ENCODE data around the gene PSMG1. TPM values are rescaled to one million over a fixed set of nuclear protein-coding genes. Genes with fewer than 3 reads are reported as not detected.

PSMG1 gene
- polyA plus RNA-seq, 1 experiment = 60.0 TPM

DNA sequence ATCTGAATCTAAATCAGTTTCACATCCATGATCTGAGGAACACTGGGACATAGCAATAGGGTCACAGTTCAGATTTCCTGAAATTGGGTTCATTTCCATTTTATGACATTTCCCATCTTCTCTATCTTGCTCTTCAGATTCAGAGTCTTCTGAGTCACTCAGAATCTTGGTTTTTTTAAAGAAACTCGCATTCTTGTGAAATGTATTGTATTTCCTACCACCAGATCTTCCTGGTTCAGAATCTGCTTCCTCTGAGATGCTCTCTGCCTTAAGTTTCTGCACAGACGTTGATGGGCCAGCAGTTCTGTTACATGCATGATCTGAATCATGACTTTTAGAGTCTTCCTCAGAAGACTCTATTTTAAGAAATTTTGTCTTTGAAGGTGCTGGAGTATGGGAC lies 15.5 kb upstream of the PSMG1 start:
- Histone ChIP-seq H3K9me3 (ENCODE audit: control insufficient read depth, insufficient read depth, low read length) (no peaks in the 10 kb centered on the region), H3K4me3 (ENCODE audit: low read depth, low read length) (no peak overlapping the region), H3K27ac (ENCODE audit: low read depth, low read length) (no peak overlapping the region), H3K27me3 (ENCODE audit: control insufficient read depth, insufficient read depth, low read length) (no peaks in the 10 kb centered on the region)
- DNase-seq (ENCODE audit: low read depth, low spot score) = no peak
- CTCF ChIA-PET = interaction anchor here (1.0 kb wide), 2 partner anchors 196 to 243 kb away, joined by 3 read pairs; no protein-coding TSS in a partner anchor
- TF ChIP-seq, protein P1, sequence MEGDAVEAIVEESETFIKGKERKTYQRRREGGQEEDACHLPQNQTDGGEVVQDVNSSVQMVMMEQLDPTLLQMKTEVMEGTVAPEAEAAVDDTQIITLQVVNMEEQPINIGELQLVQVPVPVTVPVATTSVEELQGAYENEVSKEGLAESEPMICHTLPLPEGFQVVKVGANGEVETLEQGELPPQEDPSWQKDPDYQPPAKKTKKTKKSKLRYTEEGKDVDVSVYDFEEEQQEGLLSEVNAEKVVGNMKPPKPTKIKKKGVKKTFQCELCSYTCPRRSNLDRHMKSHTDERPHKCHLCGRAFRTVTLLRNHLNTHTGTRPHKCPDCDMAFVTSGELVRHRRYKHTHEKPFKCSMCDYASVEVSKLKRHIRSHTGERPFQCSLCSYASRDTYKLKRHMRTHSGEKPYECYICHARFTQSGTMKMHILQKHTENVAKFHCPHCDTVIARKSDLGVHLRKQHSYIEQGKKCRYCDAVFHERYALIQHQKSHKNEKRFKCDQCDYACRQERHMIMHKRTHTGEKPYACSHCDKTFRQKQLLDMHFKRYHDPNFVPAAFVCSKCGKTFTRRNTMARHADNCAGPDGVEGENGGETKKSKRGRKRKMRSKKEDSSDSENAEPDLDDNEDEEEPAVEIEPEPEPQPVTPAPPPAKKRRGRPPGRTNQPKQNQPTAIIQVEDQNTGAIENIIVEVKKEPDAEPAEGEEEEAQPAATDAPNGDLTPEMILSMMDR (IDR thresholded peaks at IDR 0.05; ENCODE audit: low read depth, low read length) = no peak
- POLR2A ChIA-PET = no interaction called here

DNA sequence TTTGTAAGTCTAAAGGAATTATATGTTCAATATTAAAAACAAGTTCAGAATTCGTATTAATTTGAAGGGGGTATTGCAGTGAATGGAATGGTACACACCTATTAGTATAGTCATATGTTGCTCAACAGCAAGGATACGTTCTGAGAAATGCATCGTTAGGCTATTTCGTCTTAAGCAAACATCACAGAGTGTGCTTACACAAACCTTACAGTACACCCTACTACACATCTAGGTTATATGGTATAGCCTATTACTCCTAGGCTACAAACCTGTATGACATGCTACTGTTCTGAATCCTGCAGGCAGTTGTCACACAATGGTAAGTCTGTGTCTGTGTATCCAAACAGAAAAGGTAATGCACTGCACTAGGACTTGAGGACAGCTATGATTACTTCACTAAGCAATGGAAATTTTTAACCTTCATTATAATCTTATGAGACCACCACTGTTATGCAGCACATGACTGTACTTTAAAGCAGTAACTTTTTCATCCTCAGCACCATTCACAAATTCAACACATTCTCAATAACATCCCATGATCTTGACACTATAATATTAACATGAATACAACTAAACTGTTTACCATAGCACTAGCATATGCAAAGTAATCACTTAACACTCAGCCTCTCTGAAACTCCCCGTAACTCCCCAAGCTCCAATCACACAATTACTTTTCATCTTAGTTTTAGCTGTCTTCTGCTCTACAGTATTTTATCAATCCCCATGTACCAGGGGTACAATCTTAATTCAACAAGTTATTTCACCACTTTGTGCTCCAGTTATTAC lies 14.4 kb upstream of the PSMG1 start:
- ChIA-PET CTCF (interaction anchor here (1.0 kb wide), 1 partner anchor 244 kb away, joined by 3 read pairs; no protein-coding TSS in a partner anchor), POLR2A (no interaction called here)

DNA sequence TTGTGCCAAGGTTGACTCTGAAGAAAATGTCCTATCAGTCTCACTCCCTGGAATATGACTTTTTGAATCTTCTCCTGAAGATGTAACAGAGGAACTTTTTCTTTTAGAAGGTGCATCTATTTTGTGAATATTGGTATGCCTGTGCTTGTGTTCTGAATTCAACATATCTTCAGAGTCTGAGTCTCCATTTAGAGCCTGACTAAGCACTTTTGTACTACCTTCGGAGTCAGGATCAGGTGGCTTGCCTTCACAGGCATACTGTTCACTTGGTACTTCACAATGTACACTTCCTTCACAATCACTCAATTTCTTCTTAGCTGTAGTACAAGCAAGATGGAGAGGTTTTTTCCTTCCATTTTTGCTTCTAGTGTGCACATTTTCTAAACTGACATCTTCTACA lies 13.6 kb upstream of the PSMG1 start:
- ChIA-PET POLR2A (no interaction called here), CTCF (no interaction called here)
- TF ChIP-seq, protein P1 (IDR thresholded peaks at IDR 0.05; ENCODE audit: low read depth, low read length) = no peak

More for the DNA sequence above, 14.4 kb upstream of the PSMG1 start:
- no peaks in the 10 kb centered on the region for H3K27me3 ChIP-seq (ENCODE audit: control insufficient read depth, insufficient read depth, low read length)
- H3K4me3 ChIP-seq (ENCODE audit: low read depth, low read length) = no peak overlapping the region
- DNase-seq (ENCODE audit: low read depth, low spot score) = no peak
- no peaks in the 10 kb centered on the region for H3K9me3 ChIP-seq (ENCODE audit: control insufficient read depth, insufficient read depth, low read length)
- no peak overlapping the region for H3K27ac ChIP-seq (ENCODE audit: low read depth, low read length)
- TF ChIP-seq, protein P1 (IDR thresholded peaks at IDR 0.05; ENCODE audit: low read depth, low read length) = no peak

DNA sequence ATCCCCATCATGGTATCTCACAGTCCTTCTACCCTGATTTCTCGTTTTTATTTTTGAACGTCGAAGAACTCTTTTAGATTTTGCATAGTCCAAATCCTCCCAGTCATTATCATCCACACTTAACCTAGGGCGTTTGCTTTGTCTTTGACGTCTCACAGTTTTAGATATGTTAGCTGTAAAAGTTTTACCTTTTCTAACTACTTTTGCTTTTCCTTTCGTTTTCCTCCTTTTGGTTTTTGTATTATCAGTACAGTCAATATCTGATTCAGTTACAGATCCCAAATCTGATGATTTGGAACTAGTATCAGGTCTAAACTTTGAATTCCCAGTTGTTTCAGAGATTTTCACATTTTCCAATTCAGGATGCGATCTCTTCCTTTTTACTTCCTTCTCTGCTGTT lies 13.1 kb upstream of the PSMG1 start:
- ChIA-PET POLR2A (no interaction called here), CTCF (no interaction called here)
- DNase-seq (ENCODE audit: low read depth, low spot score) = no peak
- Histone ChIP-seq H3K27ac (ENCODE audit: low read depth, low read length) (no peak overlapping the region), H3K9me3 (ENCODE audit: control insufficient read depth, insufficient read depth, low read length) (no peaks in the 10 kb centered on the region), H3K4me3 (ENCODE audit: low read depth, low read length) (no peak overlapping the region), H3K27me3 (ENCODE audit: control insufficient read depth, insufficient read depth, low read length) (no peaks in the 10 kb centered on the region)
- TF ChIP-seq, protein P1 (IDR thresholded peaks at IDR 0.05; ENCODE audit: low read depth, low read length) = no peak

More for the DNA sequence above, 13.6 kb upstream of the PSMG1 start:
- DNase-seq (ENCODE audit: low read depth, low spot score) = no peak
- no peaks in the 10 kb centered on the region for H3K9me3 ChIP-seq (ENCODE audit: control insufficient read depth, insufficient read depth, low read length)
- H3K4me3 ChIP-seq (ENCODE audit: low read depth, low read length) = no peak overlapping the region
- no peaks in the 10 kb centered on the region for H3K27me3 ChIP-seq (ENCODE audit: control insufficient read depth, insufficient read depth, low read length)
- no peak overlapping the region for H3K27ac ChIP-seq (ENCODE audit: low read depth, low read length)

DNA sequence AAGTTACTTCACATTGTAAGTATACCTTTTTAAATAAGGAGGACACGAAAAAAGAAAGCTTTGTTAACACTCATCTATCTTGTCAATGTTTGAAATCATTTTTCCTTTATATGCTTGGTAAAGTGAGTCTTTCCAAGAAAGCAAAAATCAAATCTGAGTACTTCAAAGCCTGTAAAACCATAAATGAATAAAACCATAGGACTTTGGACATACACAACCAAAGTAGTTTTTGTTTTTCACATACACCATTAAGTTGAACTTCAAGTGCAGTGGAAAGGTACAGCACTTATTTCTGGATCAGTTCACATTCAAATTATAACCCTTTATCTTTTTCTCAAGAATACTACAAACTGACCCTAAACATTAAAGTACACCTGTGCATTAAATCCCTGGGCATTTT lies 10.1 kb upstream of the PSMG1 start:
- ChIA-PET POLR2A (no interaction called here), CTCF (no interaction called here)
- Histone ChIP-seq H3K27me3 (ENCODE audit: control insufficient read depth, insufficient read depth, low read length) (no peaks in the 10 kb centered on the region), H3K4me3 (ENCODE audit: low read depth, low read length) (no peak overlapping the region), H3K9me3 (ENCODE audit: control insufficient read depth, insufficient read depth, low read length) (no peaks in the 10 kb centered on the region), H3K27ac (ENCODE audit: low read depth, low read length) (no peak overlapping the region)
- DNase-seq (ENCODE audit: low read depth, low spot score) = no peak
- TF ChIP-seq, protein P1 (IDR thresholded peaks at IDR 0.05; ENCODE audit: low read depth, low read length) = no peak

Data from AG04450 (cell line).